ENCODE measurements around the gene CARS2.
"Not testable (repeated sequence)": the region's sequence is repeated elsewhere in the genome, so short reads cannot be mapped to it uniquely, and the experiment has no call there.

Gene CARS2

GRCh38 chr13:110706570-110707372 lies 855 bp upstream of the CARS2 start:
- DNase-seq (ENCODE audit: low spot score) = no peak

GRCh38 chr13:110705356-110705825 lies 525 bp downstream of the CARS2 start:
- DNase-seq (ENCODE audit: low spot score) = no peak

GRCh38 chr13:110702591-110703526 lies 3.1 kb downstream of the CARS2 start:
- DNase-seq (ENCODE audit: low spot score) = no peak

- no peak for DNase-seq (ENCODE audit: low spot score)
Observed at GRCh38 chr13:110702089-110702488, 3.8 kb downstream of the CARS2 start.

- DNase-seq (ENCODE audit: low spot score) = not testable (repeated sequence)
Observed at GRCh38 chr13:110701061-110701460, 4.9 kb downstream of the CARS2 start.

- no peak for DNase-seq (ENCODE audit: low spot score)
Observed at GRCh38 chr13:110700641-110701040, 5.3 kb downstream of the CARS2 start.

GRCh38 chr13:110700186-110700585 lies 5.7 kb downstream of the CARS2 start:
- DNase-seq (ENCODE audit: low spot score) = no peak

- DNase-seq (ENCODE audit: low spot score) = no peak
Observed at GRCh38 chr13:110699148-110700145, 6.5 kb downstream of the CARS2 start.

GRCh38 chr13:110698689-110699088 lies 7.2 kb downstream of the CARS2 start:
- DNase-seq (ENCODE audit: low spot score) = no peak

- DNase-seq (ENCODE audit: low spot score) = no peak
Observed at GRCh38 chr13:110697842-110698241, 8.1 kb downstream of the CARS2 start.

GRCh38 chr13:110696776-110697175 lies 9.1 kb downstream of the CARS2 start:
- DNase-seq (ENCODE audit: low spot score) = no peak

GRCh38 chr13:110695774-110696173 lies 10.1 kb downstream of the CARS2 start:
- DNase-seq (ENCODE audit: low spot score) = not testable (repeated sequence)

- no peak for DNase-seq (ENCODE audit: low spot score)
Observed at GRCh38 chr13:110690516-110690915, 15.4 kb downstream of the CARS2 start.

GRCh38 chr13:110689711-110690110 lies 16.2 kb downstream of the CARS2 start:
- DNase-seq (ENCODE audit: low spot score) = no peak

GRCh38 chr13:110689041-110689440 lies 16.9 kb downstream of the CARS2 start:
- no peak for DNase-seq (ENCODE audit: low spot score)

GRCh38 chr13:110687736-110688135 lies 18.2 kb downstream of the CARS2 start:
- DNase-seq (ENCODE audit: low spot score) = no peak

- DNase-seq (ENCODE audit: low spot score) = no peak
Observed at GRCh38 chr13:110685305-110686020, 20.5 kb downstream of the CARS2 start.

GRCh38 chr13:110684388-110685056 lies 21.4 kb downstream of the CARS2 start:
- no peak for DNase-seq (ENCODE audit: low spot score)

GRCh38 chr13:110683921-110684320 lies 22.0 kb downstream of the CARS2 start:
- DNase-seq (ENCODE audit: low spot score) = no peak

GRCh38 chr13:110683203-110683883 lies 22.6 kb downstream of the CARS2 start:
- no peak for DNase-seq (ENCODE audit: low spot score)
